Body of pancreas (tissue), 4 donors: ENCODE data around the gene CRIP1. TPM values are rescaled to one million over a fixed set of nuclear protein-coding genes. Genes with fewer than 3 reads are reported as not detected.

Source experiments
- ATAC-seq: fragments of 150-250 bp; one replicate; pipeline ENCODE4 v1.9.1; 2016
- DNase-seq, 4 donors: peaks; one replicate each; pipeline ENCODE4 v3.0.0-alpha.2; 2019
- H3K27ac ChIP-seq, 4 donors: fragments of 200-600 bp; sonication (generic); 1 replicate in 3 of 4; 2 replicates in 1 of 4; pipeline versions ENCODE4 v1.5.1 to v1.6.1; 2016 to 2019; ENCODE audit warnings: mild to moderate bottlenecking in 1 of 4, mixed read lengths in 1 of 4, moderate library complexity in 1 of 4
- H3K27me3 ChIP-seq, 2 donors: fragments of 200-600 bp; sonication (generic); one replicate each; pipeline ENCODE4 v1.6.0; 2016; ENCODE audit warnings: mild to moderate bottlenecking in 1 of 2
- H3K36me3 ChIP-seq, 2 donors: fragments of 200-600 bp; sonication (generic); replicated peaks in 1 of 2; 2 replicates each; pipeline ENCODE4 v1.5.1; 2016; ENCODE audit warnings: low read depth in 2 of 2; ENCODE audit not compliant: insufficient read depth in 1 of 2
- H3K4me1 ChIP-seq: fragments of 200-600 bp; sonication (generic); one replicate; pipeline ENCODE4 v1.6.0; 2016
- H3K4me3 ChIP-seq, 2 donors: fragments of 200-600 bp; sonication (generic); 1 replicate in 1 of 2; 2 replicates in 1 of 2; pipeline ENCODE4 v1.5.1; 2016 to 2019
- H3K9me3 ChIP-seq, 3 donors: fragments of 200-600 bp; sonication (generic); 1 replicate in 2 of 3; 2 replicates in 1 of 3; pipeline ENCODE4 v1.5.1; 2016
- POLR2A ChIP-seq, 3 donors: fragments of 450-650 bp; IDR thresholded peaks; one replicate each; pipeline ENCODE4 v1.6.1; 2016; ENCODE audit warnings: antibody characterized with exemption in 3 of 3, mild to moderate bottlenecking in 2 of 3
- WGBS, 2 donors: methylation state at CpG; one replicate each; pipeline ENCODE4 v1.1.5; 2017; 5-methylcytosine and 5-hydroxymethylcytosine counted together
- intact Hi-C: fragments of 100-400 bp; cut with DNase I; formaldehyde crosslinking; loops from one replicate; pipeline ENCODE4 v1.15.1; 2023
- total RNA-seq, 2 donors: library from RNA; depleted of rRNA; stranded (reverse); fragments of >200 nt; gene quantifications; one replicate each; pipeline ENCODE4 v1.1.0, GENCODE V29; 2016
- TF ChIP-seq, protein P1 (sequence below), 7 experiments: fragments of 450-650 bp in 4 of 7; fragments of 200-600 bp in 3 of 7; sonication (generic) in 3 of 7; IDR thresholded peaks; one replicate each; pipeline ENCODE4 v1.5.1; 2016 to 2019; ENCODE audit warnings: antibody characterized with exemption in 7 of 7

The CRIP1 gene
- total RNA-seq, 2 donors from 2014 or later, result 2.6 to 5.4 TPM

- Histone ChIP-seq H3K4me3 (peak overlapping the region in 1 of 2 donors; percentile 37), H3K36me3 (no peaks in the 10 kb centered on the region), H3K4me1 (peaks cover 27% of the 10 kb centered on the region), H3K27me3 (no peaks in the 10 kb centered on the region), H3K27ac (peak overlapping the region in 3 of 4 donors; percentile 25 to 67 (median 65)), H3K9me3 (no peaks in the 10 kb centered on the region)
- DNase-seq (peak; percentile 79 to 86 (median 82)), ATAC-seq (peak; percentile 79)
- intact Hi-C loops, result no loop called here
- 3 to 13% methylated on average over 11 to 54 of the region's 67 CpGs for WGBS, 2 donors
- TF ChIP-seq, protein P1, sequence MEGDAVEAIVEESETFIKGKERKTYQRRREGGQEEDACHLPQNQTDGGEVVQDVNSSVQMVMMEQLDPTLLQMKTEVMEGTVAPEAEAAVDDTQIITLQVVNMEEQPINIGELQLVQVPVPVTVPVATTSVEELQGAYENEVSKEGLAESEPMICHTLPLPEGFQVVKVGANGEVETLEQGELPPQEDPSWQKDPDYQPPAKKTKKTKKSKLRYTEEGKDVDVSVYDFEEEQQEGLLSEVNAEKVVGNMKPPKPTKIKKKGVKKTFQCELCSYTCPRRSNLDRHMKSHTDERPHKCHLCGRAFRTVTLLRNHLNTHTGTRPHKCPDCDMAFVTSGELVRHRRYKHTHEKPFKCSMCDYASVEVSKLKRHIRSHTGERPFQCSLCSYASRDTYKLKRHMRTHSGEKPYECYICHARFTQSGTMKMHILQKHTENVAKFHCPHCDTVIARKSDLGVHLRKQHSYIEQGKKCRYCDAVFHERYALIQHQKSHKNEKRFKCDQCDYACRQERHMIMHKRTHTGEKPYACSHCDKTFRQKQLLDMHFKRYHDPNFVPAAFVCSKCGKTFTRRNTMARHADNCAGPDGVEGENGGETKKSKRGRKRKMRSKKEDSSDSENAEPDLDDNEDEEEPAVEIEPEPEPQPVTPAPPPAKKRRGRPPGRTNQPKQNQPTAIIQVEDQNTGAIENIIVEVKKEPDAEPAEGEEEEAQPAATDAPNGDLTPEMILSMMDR (IDR thresholded peaks at IDR 0.05), result peak; percentile 80 to 96 (median 89)
- peak in 2 of 3 donors; percentile 52 to 63 for TF ChIP-seq POLR2A (IDR thresholded peaks at IDR 0.05)
Observed at GRCh38 chr14:105527826-105528585, 41.3 kb downstream of the CRIP1 start.

DNA sequence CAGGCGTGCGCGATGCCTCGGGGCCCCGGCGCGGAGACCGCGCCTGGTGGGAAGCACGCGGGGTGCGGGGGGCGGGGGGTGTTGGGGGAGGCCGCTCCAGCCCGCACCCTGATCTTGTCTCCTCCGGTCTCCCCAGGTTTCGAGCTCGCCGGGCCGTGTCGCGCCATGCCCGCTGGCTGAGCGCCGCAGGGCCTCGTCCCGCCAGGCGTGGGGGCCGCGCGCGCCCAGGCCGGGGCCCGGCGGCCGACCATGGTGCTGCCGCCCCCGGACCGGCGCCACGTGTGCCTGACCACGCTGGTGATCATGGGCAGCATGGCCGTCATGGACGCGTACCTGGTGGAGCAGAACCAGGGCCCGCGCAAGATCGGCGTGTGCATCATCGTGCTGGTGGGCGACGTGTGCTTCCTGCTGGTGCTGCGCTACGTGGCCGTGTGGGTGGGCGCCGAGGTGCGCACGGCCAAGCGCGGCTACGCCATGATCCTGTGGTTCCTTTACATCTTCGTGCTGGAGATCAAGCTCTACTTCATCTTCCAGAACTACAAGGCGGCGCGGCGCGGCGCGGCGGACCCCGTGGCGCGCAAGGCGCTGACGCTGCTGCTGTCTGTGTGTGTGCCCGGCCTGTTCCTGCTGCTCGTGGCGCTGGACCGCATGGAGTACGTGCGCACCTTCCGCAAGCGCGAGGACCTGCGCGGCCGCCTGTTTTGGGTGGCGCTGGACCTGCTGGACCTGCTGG, 42.1 kb downstream of the CRIP1 start:
- ATAC-seq (peak; percentile 2), DNase-seq (no peak)
- WGBS, 2 donors, result 40% methylated on average over 51 of the region's 89 CpGs; no CpG with 5 or more reads in 1 of the 2 donors
- Histone ChIP-seq H3K27me3 (no peaks in the 10 kb centered on the region), H3K36me3 (no peaks in the 10 kb centered on the region), H3K27ac (no peak overlapping the region), H3K4me3 (no peak overlapping the region), H3K9me3 (no peaks in the 10 kb centered on the region), H3K4me1 (peaks cover 27% of the 10 kb centered on the region)
- intact Hi-C loops, result no loop called here
- TF ChIP-seq POLR2A (IDR thresholded peaks at IDR 0.05), result no peak
- TF ChIP-seq, protein P1 (IDR thresholded peaks at IDR 0.05), result no peak

DNA sequence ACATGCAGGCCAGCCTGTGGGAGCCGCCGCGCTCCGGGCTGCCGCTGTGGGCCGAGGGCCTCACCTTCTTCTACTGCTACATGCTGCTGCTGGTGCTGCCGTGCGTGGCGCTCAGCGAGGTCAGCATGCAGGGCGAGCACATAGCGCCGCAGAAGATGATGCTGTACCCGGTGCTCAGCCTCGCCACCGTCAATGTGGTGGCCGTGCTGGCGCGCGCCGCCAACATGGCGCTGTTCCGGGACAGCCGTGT, 42.6 kb downstream of the CRIP1 start:
- DNase-seq, result no peak
- Histone ChIP-seq H3K27ac (no peak overlapping the region), H3K36me3 (no peaks in the 10 kb centered on the region), H3K9me3 (no peaks in the 10 kb centered on the region), H3K27me3 (no peaks in the 10 kb centered on the region), H3K4me3 (no peak overlapping the region), H3K4me1 (peaks cover 27% of the 10 kb centered on the region)
- no peak for TF ChIP-seq POLR2A (IDR thresholded peaks at IDR 0.05)
- TF ChIP-seq, protein P1 (IDR thresholded peaks at IDR 0.05), result no peak
- no peak for ATAC-seq
- intact Hi-C loops, result no loop called here
- WGBS, 2 donors, result 67 to 90% methylated on average over 2 to 21 of the region's 24 CpGs

GRCh38 chr14:105529569-105530284, 43.0 kb downstream of the CRIP1 start:
- DNase-seq (no peak), ATAC-seq (no peak)
- Histone ChIP-seq H3K4me3 (no peak overlapping the region), H3K27me3 (no peaks in the 10 kb centered on the region), H3K27ac (no peak overlapping the region), H3K4me1 (peaks cover 27% of the 10 kb centered on the region), H3K36me3 (no peaks in the 10 kb centered on the region), H3K9me3 (no peaks in the 10 kb centered on the region)
- 62 to 83% methylated on average over 31 to 53 of the region's 63 CpGs for WGBS, 2 donors
- TF ChIP-seq, protein P1 (IDR thresholded peaks at IDR 0.05), result no peak
- TF ChIP-seq POLR2A (IDR thresholded peaks at IDR 0.05), result no peak
- intact Hi-C loops, result no loop called here
